LoVo (cell line): Measurements from ENCODE around the gene BUB1B.

Source experiments
- DNase-seq: peaks from one replicate; pipeline ENCODE4 v3.0.0-alpha.2; 2016; ENCODE audit warnings: low spot score

BUB1B gene

DNA sequence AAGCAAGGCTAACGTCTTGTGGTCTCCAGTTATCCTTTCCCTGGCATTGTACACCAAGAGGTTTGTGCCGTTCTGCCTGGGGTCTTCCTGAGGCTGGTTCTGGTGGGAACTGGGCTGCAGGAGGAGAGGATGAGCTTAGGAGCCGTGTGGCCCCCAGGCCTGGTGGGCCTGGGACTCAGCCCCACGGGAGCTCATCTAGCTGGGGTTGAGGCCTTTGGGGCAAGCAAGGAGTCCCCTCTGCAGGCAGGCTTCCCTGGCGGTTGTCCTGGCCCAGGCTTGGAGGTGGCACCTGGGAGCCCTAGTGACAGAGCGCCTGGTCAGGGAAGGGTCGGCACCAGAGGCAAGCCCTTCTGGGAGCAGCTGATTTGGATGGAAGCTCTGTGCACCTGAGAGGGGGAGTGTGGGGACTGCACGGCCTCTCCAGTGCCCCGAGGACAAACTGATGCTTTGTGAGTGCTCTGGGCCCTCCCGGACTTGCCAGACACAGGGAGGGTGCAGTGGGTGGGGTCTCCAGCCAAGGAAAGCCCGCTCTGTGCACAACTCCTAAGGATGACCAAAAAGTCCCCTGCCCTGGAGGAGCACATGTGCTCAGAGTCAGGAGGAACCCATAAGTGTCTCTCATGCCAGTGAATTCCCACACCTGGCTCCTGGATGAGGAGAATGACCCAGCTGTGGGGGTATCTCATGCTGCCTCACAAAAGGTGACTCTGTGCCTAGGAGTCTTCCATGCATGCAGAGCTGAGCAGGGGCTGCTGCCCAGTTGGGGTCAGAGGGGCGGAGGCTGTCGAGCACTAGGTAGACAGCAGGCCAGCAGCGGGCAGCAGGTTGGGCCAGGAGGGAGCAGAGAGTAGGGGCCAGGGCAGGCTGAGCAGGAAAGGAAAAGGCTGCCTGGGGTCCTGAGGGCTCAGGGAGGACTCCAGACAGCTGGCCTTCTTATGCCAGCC, 80.7 kb downstream of the BUB1B start:
- no peak for DNase-seq

DNA sequence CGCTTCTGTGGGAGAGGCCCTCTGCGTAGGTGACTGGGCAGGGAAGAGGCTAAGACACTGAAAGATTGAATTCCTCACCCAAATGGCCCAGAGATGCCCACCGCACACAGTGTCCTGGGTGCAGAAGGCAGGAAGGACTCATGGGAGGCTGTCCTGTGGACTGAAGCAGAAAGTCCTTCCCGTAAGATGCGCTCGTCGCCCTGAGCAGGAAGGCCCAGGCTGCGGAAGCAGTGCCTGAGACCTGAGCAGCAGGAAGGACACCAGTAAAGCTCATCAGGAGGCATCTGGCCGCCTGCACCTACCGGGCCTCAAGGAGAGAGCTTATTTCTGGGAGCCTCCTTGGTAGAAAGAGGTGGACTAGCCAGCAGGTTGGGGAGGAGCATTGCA, 81.3 kb downstream of the BUB1B start:
- DNase-seq, result no peak

DNA sequence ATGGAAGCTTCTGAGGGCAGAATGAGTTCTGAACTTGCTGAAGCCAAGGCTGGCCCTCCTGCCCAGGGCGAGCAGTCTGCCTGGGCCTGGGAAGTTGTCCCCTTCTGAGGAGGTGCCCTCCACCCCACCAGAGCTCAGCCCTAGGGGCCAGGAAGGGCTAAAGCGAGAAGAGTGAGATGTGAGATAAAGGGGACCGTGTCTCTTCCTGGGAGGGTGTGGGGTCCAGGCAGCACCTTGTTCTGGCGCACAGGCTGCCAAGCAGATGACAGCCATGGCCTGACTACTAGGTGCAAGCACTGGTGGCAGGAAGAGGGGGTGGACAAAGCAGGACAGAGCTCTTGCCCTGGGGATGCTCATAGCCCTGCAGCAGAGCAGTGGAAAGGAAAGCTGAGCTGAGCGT, 81.7 kb downstream of the BUB1B start:
- DNase-seq, result no peak

DNA sequence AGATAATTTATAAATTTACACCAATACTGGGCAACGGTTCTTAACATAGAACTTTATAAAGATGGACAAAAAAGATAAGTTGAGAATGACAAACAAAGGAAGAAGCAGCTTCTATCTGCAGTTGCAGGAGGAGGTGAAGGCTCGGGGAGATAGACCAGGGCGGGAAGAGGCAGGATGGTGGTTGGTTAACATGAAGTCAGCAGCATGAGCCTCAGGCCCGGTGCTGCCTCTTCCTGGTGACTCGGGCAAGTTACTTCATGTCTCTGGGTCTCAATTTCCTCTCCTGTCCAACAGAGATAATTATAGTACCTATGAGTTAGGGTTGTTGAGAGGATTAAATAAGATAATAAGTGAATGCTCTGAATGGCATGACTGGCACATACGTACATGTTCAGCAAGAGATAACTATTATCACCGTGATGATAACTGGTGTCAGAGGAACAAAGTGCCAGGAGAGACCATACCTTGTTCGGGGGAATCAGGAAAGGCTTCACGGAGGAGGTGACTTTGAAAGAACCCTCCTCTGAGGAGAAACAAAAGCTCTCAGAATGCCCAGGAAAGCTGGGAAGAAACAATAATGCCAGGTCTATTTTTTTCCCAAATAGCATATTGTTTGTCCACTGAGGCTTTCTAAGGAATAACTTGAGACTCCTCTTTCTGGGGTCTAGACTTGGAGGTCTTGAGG, 82.4 kb downstream of the BUB1B start:
- no peak for DNase-seq

DNA sequence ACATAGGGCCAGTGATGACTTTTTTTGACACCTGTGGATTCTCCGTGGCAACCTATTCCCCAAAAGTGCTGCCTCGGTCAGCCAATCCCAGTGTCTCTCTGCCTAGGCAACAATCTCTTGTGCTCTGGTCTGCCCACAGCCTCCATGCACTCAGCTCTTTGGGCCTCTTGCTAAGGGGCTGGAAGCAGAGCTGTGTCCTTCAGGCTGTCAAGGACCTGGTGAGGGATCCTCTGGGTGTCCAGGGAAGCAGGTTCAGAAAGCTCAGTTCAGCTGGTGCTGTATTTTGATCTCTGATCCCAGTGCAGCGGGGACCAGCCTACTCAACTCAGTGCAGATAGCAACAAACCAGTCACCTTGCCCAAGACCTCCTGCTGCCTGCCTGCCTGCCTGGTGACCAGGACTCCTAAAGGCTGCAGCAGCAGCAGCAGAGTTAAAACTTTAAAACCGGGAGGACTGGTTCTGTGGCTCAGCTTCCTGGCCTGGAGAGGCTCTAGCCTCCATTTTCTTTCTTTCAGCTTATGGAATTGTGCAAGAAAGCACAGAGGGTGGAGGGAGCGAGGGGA, 84.2 kb downstream of the BUB1B start:
- no peak for DNase-seq

DNA sequence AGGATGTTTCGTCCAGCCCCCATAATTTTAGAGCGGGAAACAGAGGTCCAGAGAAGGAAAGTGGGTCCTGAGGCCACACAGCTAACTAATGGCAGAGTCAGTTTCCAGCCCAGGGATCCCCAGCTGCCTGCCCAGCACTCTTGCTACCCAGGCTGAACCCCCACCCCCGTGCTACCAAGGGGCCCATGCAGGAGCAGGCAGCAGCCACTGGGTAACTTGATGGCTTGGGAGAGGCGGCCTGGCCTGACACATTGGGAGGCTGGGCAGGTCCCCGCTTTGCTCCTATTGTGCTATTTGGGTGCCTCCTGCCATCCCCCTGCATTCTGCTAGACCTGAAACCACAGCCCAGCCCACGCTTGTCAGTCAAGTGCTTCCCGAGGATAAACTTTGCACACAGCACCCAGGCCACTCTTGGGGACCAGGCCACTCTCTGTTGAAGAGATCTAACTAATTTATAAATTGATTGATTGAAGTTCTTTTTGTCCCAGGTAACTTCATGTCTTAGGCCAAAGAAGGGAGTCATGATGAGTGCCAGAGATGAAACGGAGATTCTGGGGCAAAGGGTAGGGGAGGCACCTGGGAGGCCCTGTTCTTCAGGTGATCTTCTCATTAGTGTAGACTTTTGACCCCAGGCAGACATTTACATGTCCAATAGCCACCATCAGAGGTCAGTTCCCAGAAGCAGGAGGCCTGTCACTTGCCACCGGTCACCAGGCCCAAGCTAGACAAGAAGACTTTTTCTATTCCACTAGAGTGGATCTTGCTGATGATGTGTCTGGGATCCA, 85.0 kb downstream of the BUB1B start:
- DNase-seq, result no peak

DNA sequence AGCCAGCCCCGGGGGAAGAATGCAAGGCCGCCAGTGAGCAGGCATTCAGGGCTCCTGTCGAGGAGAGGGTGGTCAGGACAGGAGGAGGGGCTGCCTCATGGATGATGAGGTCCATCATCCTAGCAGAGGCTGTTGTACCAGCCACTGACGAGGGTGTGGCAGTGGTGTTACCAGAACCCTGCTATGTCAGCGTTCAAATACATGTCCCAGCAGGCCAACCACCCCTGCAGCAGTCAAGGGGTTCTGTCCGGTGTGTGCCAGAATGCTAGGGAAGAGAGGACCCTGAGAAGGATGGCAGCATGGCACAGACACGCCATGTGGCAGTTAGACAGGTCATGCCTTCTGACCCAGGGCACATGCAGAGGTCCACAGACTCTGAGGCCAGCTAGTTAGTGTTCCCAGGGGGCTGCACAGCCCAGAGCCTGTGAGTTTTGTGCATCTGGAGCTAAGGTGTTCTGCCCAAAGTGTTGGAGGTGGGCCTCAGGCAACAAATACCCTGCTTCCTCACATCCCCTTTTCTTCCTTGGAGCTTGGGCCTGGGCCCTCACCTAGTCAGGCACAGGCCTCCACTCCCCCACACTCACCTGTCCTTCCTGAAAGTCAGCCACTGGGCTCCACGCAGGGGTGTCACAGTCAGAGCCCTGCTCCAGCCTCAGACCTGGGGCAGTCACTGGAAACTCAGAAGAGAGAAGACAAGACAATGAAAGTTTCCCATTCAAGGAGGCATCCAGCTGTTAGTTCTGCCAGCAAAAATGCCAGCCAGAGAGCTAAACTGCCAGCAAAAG, 85.8 kb downstream of the BUB1B start:
- DNase-seq, result no peak

DNA sequence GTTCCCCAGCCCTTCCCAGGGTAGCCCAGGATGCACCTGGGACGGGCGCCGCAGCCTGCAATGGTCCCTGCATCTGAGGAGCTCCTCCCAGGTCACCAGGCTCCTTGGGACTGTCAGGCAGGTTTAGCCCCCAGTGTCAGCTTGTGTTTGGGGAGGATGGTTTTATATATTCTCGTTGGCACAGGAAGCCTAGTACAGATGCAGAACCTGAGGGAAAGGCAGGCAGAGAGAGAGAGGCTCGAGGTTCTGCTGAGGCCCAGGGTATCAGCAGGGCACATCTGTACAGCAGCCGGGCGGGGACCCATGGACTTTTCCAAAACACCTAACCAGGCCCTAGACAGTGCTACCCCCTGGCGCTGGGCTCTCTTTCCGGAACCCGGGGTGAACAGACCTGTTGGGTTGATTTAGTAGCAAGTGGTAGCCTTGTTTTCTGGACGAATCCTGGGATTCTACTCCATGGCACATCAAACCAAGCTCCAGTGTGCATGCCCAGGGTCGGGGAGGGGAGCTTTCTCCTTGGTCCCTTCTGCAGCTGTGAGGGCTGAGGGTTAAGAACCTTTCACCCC, 86.6 kb downstream of the BUB1B start:
- DNase-seq, result no peak

DNA sequence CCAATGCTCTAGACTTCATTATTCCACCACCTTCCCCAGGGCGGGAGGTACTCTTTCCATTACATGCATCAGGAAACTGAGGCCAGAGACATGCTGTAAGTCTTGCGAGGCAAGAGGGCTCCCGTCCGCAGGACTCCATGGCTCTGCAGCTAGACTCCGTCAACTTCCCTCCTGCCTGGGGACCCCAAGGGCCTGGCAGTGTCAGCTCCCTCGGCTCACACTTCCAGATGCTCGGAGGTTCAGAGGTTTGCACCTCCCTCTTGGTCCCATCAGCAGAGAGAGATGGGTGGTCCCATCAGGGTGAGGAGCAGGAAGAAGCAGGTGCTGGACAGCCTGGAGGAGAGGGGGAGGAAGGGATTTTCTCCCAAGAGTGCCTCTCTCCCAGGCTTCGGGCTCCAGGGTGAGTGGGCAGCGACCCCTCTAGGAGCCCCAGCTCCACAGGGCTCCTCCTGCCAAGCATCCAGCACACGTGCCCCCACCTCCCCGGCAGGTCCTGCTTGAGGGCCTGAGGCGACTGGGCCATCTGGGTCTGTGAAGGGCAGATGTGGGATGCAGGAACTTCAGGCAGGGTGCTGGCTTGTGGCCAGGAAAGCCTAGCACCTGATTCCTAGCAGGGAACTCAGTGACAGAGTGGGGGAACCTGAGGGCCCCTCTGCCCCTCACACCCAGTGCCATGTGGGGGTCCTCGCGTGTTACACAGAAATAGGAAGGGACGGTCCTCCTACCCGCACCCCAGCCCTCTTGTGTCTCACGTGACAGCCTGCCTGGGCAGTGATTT, 87.3 kb downstream of the BUB1B start:
- DNase-seq, result no peak

DNA sequence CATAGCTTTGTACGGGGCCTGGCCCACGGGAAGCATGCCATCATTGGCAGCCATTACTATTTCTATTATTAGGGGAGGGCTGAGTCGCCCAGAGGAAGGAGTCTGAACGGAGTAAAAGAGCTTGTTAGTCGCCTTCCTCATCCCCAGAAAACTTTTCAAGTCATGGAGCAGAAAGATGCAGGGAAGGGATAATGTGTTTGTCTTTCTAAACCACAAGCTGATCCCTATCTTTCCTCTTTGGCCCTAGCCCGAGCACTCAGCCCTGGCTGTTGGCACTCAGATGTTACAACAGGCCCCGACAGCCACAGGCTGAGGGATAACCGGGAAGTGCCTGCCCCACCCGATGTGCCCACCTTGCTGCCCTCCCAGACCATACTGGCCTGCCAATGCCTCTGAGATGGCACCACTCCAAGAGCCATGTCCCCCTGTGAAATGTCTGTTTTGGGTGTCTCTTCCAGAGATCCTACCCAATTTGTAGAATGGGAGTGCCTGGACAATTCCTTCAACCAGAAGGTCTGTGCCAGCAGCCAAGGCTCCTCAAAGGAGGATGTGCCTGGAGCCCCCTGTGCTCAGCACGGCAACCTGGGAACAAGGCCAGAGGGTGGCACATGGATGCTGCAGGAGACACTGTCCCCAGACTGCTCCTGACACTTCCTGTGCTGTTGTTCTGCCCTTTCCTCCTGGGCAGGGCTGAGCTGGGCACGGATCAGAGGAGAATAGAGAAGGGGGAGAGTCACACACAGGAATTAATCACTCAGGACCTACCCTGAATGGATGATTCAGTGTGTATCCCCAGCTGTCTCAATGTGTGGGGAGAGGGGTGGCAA, 88.8 kb downstream of the BUB1B start:
- DNase-seq, result no peak

DNA sequence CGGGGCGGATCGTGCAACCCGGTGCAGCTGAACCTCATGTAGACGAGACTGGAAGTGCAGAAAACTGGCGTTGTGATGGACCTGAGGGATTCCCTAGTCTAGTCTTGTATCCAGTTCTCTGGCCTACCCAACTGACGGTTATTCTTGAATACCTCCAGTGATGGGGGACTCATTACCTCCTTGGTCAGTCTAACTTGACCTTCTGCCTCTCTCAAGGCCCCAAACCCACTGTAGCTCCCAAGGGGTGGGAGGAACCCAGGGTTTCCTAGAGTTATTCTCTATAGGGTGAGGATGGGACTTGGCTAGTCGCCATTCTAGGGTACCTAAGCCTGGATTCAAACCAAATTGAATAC, 89.4 kb downstream of the BUB1B start:
- no peak for DNase-seq

DNA sequence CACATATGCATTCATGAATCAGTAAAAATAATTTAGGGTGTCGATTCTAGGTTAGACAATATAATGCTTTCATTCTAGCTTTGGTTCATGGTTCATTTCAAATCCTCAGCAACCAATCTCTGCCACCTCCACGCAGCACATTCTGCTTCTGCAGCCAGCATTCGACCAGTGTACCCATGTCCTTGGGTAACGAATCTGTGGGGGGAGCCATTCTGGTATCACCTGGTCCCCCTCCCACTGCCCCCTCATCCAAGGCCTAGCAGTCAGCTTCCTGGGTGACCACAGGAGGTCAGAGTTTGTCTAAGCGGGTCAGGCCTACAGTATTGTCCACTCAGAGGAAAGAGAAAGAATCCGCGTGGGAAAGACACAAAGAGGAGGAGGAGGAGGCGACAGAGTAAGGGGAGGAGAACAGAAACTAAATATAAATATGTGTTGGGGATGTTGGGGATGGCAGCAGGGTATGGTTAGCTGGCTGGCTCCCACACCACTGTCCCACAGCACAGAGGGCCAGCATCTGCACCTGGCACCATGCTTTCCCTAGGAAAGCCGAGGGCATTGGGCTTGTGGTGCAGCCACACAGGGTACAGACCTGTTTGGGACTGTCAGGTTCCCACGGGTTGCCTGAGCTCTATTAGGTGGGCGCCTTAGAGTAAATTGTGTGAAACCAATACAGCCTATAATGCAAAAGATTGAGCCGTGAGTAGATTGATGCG, 90.1 kb downstream of the BUB1B start:
- no peak for DNase-seq

DNA sequence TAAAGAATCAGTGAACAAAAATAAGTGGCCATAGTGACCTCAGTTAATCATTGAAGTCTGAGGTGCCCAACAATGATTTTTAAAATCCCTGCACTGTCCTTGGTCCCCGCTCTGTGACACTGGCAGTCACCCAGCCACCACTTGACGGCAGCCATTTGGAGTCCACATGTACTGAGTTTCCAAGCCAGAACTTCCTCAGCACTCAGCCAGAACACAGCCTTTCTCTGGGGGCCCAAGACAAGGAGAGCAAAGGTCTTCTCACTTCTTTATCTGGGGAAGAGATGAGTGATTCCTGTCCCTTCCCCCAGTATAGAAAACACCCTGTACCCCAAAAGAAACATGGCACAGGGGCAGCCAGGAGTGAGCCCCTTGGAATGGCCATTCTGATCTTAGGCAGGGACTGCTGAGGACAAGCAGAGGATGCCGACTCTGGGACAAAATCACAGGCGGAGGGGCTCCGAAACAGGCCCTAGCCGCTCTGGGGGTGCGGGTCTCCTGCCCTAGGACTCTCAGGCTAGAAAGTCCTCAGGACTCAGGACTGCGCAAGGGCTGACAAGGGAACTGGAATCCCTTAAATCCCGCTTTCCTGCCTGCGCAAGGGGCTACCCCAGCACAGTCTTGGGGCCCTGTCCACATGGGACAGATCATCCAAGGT, 90.7 kb downstream of the BUB1B start:
- no peak for DNase-seq

DNA sequence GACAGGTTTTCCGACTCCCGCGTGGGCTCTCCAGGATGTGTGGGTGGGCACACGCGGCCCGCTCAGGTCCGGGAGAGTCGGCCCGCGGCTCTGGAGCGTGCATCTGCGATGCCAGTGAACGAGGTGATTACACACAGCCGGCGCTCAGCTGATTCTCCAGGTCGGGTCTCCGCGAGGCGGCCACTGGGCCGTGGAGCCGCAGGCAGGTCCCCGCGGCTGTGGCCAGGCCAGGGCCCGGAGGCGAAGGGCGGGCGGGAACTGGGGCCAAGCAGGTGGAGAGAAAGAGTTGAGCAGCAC, 91.2 kb downstream of the BUB1B start:
- no peak for DNase-seq

DNA sequence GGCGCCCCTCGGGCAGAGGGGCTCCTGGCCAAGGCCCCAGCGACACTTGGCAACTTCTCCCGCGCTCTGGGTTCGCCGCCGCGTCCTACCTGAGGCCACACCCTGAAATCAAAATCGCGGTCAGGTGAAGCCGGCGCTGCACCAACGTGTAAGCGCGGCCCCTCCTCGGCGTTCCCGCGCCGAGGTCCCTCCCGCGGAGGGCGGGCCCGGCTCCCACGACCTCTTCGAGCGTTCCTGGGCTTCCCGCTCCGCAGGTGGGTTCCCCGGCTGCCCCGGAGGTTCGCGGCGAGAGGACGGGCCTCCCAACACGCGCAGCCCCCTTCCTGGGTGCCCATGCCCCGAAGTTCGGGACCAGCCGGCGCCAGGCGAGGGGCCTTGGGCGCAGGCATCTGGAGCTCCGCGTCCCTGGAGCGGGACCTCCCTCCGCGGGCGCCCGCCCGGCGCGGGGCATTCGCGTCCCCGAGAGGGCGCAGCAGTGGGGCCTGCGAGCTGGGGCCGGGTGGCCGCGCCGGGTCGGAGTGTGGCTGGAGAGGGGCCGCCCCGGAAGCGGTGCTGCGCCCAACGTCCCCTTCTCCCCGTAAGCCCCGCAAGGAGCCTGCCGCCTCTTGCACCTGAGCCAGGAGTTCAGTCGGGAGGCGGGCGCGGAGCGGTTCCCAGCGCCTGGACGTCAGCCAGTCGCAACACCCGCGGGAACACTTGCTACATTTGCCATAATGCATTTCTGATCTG, 91.7 kb downstream of the BUB1B start:
- peak; percentile 77 for DNase-seq

DNA sequence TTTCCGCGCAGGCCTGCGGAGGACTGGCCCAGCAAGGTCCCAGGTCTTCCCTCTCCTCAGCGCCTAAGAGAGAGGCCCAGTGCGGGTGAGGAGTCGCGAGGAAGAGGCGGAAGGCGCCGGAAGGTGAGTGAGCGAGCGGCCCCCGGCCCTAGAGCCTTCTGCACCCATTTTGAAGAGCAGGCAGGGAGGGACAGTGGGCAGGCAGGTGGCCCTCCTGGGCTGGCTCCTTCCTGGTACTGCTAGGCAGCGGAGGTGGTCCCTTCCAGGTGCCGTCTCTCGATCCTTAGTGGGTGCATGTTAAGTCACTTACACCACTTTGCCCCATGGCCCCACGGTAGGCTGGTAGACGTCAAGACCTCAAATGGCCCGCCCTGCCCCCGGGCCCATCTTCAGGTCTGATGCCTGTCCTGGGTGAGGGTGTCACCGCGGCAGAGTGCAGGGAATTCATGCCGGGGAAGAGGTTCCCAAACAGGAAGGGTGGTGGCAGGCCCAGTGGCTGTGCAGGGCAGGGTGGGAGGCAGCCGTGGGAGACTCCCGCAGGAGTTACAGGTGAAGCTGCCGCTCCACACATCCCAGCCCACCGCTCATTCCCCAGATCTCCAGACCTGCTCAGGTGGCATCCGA, 92.4 kb downstream of the BUB1B start:
- no peak for DNase-seq

DNA sequence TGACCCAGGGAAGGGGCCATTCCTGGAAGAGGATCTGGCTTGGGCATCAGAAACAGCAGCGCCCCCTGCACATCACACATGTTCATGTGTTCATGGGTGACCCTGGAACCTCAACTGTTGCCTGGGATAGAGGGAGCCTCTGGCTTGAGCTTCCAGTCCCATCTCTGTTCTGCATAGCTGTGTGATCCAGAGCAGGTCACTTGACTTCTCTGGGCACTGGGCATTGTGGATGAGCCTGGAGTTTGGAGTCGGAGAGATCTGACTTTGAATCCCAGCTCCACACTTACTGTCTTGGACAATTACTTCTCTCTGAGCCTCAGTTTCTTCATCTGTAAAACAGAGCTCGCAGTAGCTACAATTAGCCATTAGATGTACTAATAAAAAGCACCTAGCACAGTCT, 93.6 kb downstream of the BUB1B start:
- DNase-seq, result no peak

DNA sequence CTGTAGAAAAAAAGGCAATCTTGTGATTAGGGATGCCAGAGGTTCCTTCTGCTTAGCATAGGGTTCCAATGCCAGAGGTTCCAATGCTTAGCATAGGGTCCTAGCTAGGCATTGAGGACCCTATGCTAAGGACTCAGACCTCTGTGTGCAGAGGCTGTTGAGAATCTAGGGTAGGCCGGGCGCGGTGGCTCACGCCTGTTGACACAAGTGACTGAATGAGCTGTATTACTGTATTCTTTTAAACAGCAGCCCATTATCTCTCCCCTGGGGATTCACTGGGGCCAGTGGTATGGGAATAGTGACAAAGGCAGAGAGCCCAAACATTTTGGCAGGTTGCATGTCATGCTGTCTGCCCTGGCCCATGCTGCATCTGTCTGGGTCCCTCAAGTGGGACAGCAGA, 94.2 kb downstream of the BUB1B start:
- no peak for DNase-seq
